C4-2B (cell line): ENCODE data around the gene DENR.

Experiments used
- ZFX ChIP-seq: fragments of 450-650 bp; IDR thresholded peaks from 2 replicates; pipeline ENCODE4 v1.6.1; 2017
- TF ChIP-seq, protein P1 (sequence below): fragments of 450-650 bp; conservative IDR thresholded peaks from 2 replicates; pipeline ENCODE4 v1.5.1; 2017; ENCODE audit warnings: mild to moderate bottlenecking

DNA sequence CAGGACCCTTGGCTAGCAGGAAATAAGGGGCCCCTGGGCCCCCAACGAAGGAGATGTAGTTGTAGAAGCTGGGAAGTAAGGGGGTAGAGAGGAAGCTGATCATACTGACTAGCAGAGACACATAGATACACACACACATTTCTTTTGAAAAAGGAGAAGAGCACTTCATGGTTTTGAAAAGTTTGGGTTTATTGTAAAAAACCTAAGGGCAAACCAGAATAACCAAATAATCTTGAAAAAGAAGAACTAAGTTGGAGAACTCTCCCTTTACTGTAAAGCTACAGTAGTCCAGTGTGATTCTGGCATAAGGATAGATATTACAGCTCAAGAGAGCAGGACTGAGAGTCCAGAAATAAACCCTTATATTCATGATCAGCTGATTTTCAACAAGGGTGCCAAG lies 30.2 kb upstream of the DENR start:
- TF ChIP-seq, protein P1, sequence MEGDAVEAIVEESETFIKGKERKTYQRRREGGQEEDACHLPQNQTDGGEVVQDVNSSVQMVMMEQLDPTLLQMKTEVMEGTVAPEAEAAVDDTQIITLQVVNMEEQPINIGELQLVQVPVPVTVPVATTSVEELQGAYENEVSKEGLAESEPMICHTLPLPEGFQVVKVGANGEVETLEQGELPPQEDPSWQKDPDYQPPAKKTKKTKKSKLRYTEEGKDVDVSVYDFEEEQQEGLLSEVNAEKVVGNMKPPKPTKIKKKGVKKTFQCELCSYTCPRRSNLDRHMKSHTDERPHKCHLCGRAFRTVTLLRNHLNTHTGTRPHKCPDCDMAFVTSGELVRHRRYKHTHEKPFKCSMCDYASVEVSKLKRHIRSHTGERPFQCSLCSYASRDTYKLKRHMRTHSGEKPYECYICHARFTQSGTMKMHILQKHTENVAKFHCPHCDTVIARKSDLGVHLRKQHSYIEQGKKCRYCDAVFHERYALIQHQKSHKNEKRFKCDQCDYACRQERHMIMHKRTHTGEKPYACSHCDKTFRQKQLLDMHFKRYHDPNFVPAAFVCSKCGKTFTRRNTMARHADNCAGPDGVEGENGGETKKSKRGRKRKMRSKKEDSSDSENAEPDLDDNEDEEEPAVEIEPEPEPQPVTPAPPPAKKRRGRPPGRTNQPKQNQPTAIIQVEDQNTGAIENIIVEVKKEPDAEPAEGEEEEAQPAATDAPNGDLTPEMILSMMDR, result no peak
- TF ChIP-seq ZFX, result no peak
